HG03354 (cell line): ENCODE data around the gene ADGRD1.

Source experiments
- ATAC-seq: cut with Tn5 transposase; IDR thresholded peaks from one replicate; pipeline ENCODE4 v1.9.1; 2021; ENCODE audit warnings: mild to moderate bottlenecking; ENCODE audit not compliant: unreplicated experiment, poor library complexity, severe bottlenecking

The ADGRD1 gene

DNA sequence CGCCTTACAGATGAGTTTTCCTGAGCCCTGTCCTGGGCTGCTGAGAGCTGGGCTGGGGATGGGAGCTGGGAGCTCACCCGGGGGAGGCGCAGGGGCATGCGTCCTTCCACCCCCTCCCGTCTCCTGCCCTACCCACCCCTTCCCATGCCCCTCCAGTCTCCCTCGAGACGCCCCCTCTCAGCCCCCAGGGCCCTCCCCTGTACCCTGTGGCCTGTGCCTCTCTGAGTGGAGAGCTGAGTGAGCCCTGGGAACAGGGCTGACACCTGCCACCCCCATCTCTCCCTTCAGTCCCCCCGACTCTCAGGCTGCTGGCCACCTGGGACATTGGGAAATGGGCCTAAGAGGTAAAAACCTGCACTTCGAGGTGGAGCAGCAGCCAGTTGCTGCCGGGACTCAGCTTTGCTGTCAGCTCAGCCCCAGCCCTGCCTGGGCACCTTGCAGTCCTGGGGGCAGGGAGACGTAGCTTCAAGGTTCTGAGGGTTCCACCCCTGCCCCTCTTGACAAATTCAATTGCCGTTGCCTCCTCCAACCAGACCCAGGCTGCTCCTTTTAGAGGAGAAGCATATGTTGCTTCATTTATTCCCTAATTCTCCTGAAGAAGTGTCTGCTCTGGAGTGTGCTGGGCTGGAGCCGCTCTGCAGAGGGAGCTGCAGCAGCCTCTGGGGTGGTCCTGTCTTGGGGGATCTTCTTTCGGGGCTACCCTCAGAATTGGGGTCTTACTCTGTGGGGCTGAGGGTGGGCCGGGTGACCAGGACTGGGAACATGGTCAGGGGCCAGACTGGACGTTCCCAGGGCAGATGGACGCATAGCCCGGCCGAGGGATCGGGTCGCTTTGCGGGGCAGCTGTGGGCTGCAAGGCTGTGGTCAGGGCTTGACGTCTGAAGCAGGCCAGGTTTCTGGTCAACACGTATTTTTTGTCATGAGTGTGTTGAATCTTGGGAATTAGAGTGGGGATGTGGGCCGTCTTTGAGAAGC is 141.4 kb downstream of the ADGRD1 start:
- no peak for ATAC-seq

GRCh38 chr12:131095826-131096680 is 142.3 kb downstream of the ADGRD1 start:
- ATAC-seq, result no peak

- ATAC-seq, result no peak
These were observed 143.0 kb downstream of the ADGRD1 start for GRCh38 chr12:131096681-131097181.

GRCh38 chr12:131097202-131098177 is 143.8 kb downstream of the ADGRD1 start:
- ATAC-seq, result no peak

- ATAC-seq, result no peak
These were observed 144.7 kb downstream of the ADGRD1 start for GRCh38 chr12:131098178-131098981.

DNA sequence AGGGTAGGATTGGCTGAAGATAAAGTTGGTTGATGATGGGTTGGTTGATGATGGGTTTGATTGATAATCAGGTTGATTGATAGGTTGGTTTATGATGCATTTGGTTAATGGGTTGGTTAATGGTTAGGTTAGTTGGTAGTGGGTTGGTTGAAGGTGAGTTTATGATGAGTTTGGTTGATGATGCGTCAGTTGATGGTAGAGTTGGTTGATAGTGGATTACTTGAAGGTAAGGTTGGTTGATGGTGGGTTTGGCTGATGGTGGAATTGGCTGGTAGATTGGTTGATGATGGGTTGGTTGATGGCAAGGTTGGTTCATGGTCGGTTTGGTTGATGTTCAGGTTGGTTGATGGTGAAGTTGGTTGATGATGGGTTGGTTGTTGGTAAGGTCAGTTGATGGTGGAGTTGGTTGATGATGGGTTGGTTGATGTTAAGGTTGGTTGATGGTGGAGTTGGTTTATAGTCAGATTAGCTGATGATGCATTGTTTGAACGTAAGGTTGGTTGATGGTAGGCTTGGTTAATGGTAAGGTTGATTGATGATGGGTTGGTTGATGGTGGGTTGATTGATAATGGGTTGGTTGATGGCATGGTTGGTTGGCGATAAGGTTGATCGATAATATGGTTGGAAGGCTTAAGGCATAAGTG is 146.4 kb downstream of the ADGRD1 start:
- ATAC-seq, result no peak

GRCh38 chr12:131101006-131101405 is 147.3 kb downstream of the ADGRD1 start:
- no peak for ATAC-seq

GRCh38 chr12:131101703-131102492 is 148.2 kb downstream of the ADGRD1 start:
- ATAC-seq, result peak; percentile 74

- ATAC-seq, result no peak
These were observed 148.8 kb downstream of the ADGRD1 start for GRCh38 chr12:131102493-131102931.

- ATAC-seq, result no peak
These were observed 149.4 kb downstream of the ADGRD1 start for GRCh38 chr12:131102991-131103668.

DNA sequence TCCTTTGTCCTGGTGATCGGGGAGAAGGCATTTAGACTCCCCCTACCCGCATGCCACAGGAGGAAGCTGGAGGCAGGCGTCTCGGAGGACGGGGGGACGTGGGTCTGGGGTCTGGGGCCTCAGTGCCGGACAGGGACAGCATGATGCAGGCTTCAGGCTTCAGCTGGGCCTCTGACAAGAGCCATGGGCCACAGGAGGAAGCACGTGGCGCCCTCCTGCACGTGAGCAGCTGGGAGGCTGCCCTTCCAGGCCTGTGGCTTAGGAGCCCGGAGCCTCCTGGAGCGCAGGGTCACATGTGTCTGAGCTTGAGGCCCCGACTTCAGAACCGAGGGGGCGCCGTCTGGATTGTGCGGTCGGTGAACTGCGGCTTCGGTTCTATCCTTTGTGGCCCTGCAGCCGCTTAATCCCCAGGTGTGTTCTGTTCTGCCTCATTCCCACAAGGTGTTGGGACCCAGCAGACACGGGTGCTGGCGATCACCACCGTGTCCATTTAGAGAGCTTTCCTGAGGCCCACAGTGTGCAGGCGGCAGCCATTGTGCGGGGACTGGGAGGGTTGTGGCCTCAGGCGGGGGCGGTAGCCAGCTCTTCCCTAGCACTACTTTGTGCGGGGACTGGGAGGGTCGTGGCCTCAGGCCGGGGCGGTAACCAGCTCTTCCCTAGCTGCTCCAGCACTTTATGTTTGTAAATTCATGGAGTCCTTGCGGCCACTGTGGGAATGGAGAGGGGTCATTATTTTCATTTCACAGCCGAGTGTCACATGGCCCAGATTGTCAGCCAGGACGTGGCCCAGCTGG is 150.2 kb downstream of the ADGRD1 start:
- ATAC-seq, result no peak

DNA sequence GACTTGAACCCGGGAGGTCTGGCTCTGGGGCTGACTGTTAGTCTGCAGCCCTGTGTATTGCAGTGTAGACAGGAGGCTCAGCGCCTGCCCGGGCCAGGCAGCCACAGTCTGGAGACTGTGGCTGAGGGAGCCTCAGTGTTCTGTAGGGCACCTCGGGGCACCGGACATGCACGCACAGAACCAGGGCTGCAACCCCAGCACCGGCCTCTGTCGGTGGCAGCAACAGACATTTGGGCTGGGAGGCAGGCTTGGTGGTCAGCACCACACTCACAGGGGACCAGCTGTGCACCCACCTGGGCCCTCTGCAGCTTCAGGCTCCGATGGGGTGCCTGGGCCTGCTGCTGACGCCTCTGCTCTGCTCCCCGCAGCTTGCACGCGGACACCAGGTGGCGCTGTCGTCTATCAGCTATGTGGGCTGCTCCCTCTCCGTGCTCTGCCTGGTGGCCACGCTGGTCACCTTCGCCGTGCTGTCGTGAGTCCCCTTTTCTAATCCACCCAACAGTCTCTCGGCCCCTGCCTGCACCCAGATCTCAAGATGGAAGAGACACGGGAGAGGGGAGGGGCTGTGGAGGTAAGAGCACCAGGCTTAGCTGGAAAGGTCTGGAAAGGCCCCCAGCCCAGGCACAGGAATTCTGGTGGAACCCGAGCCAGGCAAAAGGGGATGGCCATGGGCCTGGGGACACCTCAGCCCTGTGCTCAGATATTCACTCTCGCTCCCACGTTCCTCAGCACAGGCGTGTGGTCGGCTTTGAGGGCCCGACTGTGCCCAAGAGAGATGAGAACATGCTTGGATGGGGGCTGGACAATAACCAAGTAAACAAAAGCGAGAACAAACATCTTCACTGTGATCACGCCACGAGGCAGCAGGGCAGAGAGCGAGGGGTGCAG is 151.0 kb downstream of the ADGRD1 start:
- ATAC-seq, result peak; percentile 74

DNA sequence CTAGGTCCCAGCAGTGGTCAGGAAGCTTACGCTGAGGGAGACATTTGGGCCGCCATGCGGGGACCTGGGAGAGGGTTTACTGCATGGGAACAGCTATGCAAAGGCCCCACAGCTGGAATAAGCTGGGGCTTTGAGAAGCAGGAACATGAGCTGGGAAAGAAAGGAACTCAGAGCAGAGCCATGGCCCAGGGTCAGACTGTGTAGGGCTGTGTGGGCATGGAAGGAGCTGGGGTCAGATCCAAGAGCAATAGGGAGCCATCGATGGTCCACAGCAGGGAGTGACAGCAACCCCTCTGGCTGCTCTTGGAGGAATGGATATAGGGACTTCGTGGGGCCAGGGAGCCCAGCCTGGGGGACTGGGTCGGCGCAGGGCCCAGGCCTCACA is 151.6 kb downstream of the ADGRD1 start:
- ATAC-seq, result no peak

DNA sequence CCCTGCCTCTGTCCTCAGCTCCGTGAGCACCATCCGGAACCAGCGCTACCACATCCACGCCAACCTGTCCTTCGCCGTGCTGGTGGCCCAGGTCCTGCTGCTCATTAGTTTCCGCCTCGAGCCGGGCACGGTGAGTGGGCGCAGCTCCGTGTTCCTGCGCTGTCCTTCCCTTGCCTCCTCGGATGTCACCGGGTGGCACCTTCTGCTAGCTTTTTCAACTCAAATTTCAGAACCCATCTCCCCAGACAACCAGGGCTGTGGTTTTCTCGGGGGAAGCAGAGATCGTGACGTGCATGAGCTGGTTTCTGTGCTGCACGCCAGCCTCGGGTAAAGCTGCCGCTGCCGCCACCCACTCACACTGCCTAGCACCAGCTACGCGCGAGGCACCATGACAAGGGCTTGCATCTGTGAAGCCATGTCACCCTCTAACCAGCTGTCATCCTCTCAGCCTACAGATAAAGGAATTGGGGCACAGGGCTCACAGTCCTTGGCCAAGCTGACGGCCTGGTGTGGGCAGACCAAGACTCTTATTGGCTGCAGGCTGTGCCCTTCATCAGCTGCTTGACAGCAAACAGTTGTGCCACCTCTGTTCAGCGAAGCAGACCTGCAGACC is 152.1 kb downstream of the ADGRD1 start:
- ATAC-seq, result no peak
